IMR-90 (cell line): Measurements from ENCODE around the gene PCSK6. TPM values are rescaled to one million over a fixed set of nuclear protein-coding genes. Genes with fewer than 3 reads are reported as not detected.

ENCODE experiments used
- ATAC-seq: fragments of 200-7000 bp; cut with Tn5 transposase; 2 replicates; pipeline ENCODE4 v1.9.1; 2020; ENCODE audit warnings: low read depth, mild to moderate bottlenecking, moderate library complexity
- BruUV-seq: library from RNA; stranded (reverse); fragments of 400-500 nt; replicated peaks from 2 replicates; lab custom pipeline; 2021; lab: Mats Ljungman, UMichigan
- CTCF ChIA-PET: fragments of 300-600 bp; formaldehyde crosslinking; extraction: SDS; loops from one replicate; lab custom pipeline; 2021; ENCODE audit warnings: antibody characterized with exemption; lab: Yijun Ruan, JAX
- POLR2A ChIA-PET: fragments of 300-600 bp; sonication (Branson Sonifier 250); formaldehyde crosslinking; loops from one replicate; lab custom pipeline; 2022; ENCODE audit warnings: antibody characterized with exemption; ENCODE audit not compliant: unreplicated experiment; lab: Charles Lee
- DNase-seq: peaks from one replicate; pipeline ENCODE4 v3.0.0; 2013
- H2AFZ ChIP-seq: replicated peaks from 2 replicates; pipeline ENCODE3; 2013; ENCODE audit warnings: low read length, mild to moderate bottlenecking; ENCODE audit not compliant: poor library complexity
- H2AK5ac ChIP-seq: 2 replicates; pipeline ENCODE4 v1.6.1; 2013; ENCODE audit warnings: low read depth, low read length, inconsistent platforms
- H2AK9ac ChIP-seq: replicated peaks from 2 replicates; pipeline ENCODE3; 2013; ENCODE audit warnings: mild to moderate bottlenecking, low read depth, low read length, moderate library complexity; ENCODE audit not compliant: poor library complexity
- H2BK120ac ChIP-seq: 2 replicates; pipeline ENCODE4 v1.6.1; 2013; ENCODE audit warnings: low read depth, low read length, inconsistent platforms
- H2BK15ac ChIP-seq: 3 replicates; pipeline ENCODE4 v1.6.1; 2013; ENCODE audit warnings: low read depth, low read length, inconsistent platforms
- H2BK20ac ChIP-seq: 2 replicates; pipeline ENCODE4 v1.6.1; 2013; ENCODE audit warnings: low read depth, mild to moderate bottlenecking, inconsistent platforms, low read length, moderate library complexity
- H2BK5ac ChIP-seq: 2 replicates; pipeline ENCODE4 v1.6.1; 2013; ENCODE audit warnings: mild to moderate bottlenecking, low read depth, low read length, inconsistent platforms; ENCODE audit not compliant: poor library complexity, severe bottlenecking
- H3K14ac ChIP-seq: replicated peaks from 2 replicates; pipeline ENCODE4 v1.6.1; 2013; ENCODE audit warnings: low read depth, low read length, inconsistent platforms
- H3K18ac ChIP-seq: 2 replicates; pipeline ENCODE4 v1.6.1; 2013; ENCODE audit warnings: low read depth, low read length, control low read depth
- H3K23ac ChIP-seq: 2 replicates; pipeline ENCODE4 v1.6.1; 2013; ENCODE audit warnings: low read depth, low read length, inconsistent platforms
- H3K27ac ChIP-seq: 2 replicates; pipeline ENCODE4 v1.5.1; 2013; ENCODE audit warnings: mild to moderate bottlenecking, control low read depth, low read length; ENCODE audit not compliant: insufficient read depth
- H3K27me3 ChIP-seq: 2 replicates; pipeline ENCODE4 v1.6.1; 2013; ENCODE audit warnings: low read length; ENCODE audit not compliant: control insufficient read depth, insufficient read depth
- H3K36me3 ChIP-seq: 2 replicates; pipeline ENCODE4 v1.6.1; 2013; ENCODE audit warnings: low read length, mixed read lengths; ENCODE audit not compliant: control insufficient read depth, insufficient read depth
- H3K4ac ChIP-seq: 2 replicates; pipeline ENCODE4 v1.6.1; 2013; ENCODE audit warnings: low read depth, low read length, inconsistent platforms
- H3K4me1 ChIP-seq: 2 replicates; pipeline ENCODE4 v1.6.1; 2013; ENCODE audit warnings: low read length, mixed read lengths; ENCODE audit not compliant: control insufficient read depth, insufficient read depth
- H3K4me2 ChIP-seq: 2 replicates; pipeline ENCODE4 v1.6.1; 2013; ENCODE audit warnings: low read depth, mild to moderate bottlenecking, control low read depth, low read length, moderate library complexity
- H3K4me3 ChIP-seq: 2 replicates; pipeline ENCODE4 v1.5.1; 2013; ENCODE audit warnings: low read depth, mild to moderate bottlenecking, control low read depth, low read length, moderate library complexity; ENCODE audit not compliant: insufficient read depth
- H3K56ac ChIP-seq: 2 replicates; pipeline ENCODE4 v1.6.1; 2013; ENCODE audit warnings: low read length, inconsistent platforms; ENCODE audit not compliant: insufficient read depth; ENCODE audit errors: extremely low read depth
- H3K79me1 ChIP-seq, 2 experiments: 2 replicates each; pipeline ENCODE4 v1.6.1; 2013; ENCODE audit warnings: low read length in 2 of 2, inconsistent platforms in 1 of 2, low read depth in 1 of 2
- H3K9ac ChIP-seq: 2 replicates; pipeline ENCODE4 v1.6.1; 2013; ENCODE audit warnings: low read depth, low read length, control low read depth
- H3K9me1 ChIP-seq: 2 replicates; pipeline ENCODE4 v1.6.1; 2013; ENCODE audit warnings: low read length, inconsistent platforms; ENCODE audit not compliant: insufficient read depth
- H3K9me3 ChIP-seq: 2 replicates; pipeline ENCODE4 v1.6.1; 2013; ENCODE audit warnings: low read length; ENCODE audit not compliant: control insufficient read depth, insufficient read depth
- H4K20me1 ChIP-seq: 2 replicates; pipeline ENCODE4 v1.6.1; 2013; ENCODE audit warnings: low read length, inconsistent platforms; ENCODE audit not compliant: insufficient read depth
- H4K5ac ChIP-seq: 2 replicates; pipeline ENCODE4 v1.6.1; 2013; ENCODE audit warnings: mild to moderate bottlenecking, low read depth, low read length, control low read depth
- H4K8ac ChIP-seq, 2 experiments: 2 replicates each; pipeline ENCODE4 v1.6.1; 2013; ENCODE audit warnings: low read depth in 2 of 2, low read length in 2 of 2, control low read depth in 1 of 2, inconsistent platforms in 1 of 2
- H4K91ac ChIP-seq: 2 replicates; pipeline ENCODE4 v1.6.1; 2013; ENCODE audit warnings: low read depth, low read length, inconsistent platforms; ENCODE audit not compliant: insufficient read depth
- BHLHE40 ChIP-seq: fragments of 150-350 bp; IDR thresholded peaks from 2 replicates; pipeline ENCODE4 v1.6.1; 2016; ENCODE audit warnings: mild to moderate bottlenecking, low read depth, low read length
- CEBPB ChIP-seq: IDR thresholded peaks from 2 replicates; pipeline ENCODE4 v1.6.1; 2012; ENCODE audit warnings: low read depth, low read length, improper control_type of control experiment
- CHD1 ChIP-seq: IDR thresholded peaks from 2 replicates; pipeline ENCODE4 v1.6.1; 2012; ENCODE audit warnings: low read depth, low read length, improper control_type of control experiment
- FOS ChIP-seq: fragments of 150-350 bp; IDR thresholded peaks from 2 replicates; pipeline ENCODE4 v1.6.1; 2016; ENCODE audit warnings: low read depth, low read length
- MAFK ChIP-seq: IDR thresholded peaks from 2 replicates; pipeline ENCODE4 v1.6.1; 2012; ENCODE audit warnings: low read depth, low read length, improper control_type of control experiment
- MAZ ChIP-seq: IDR thresholded peaks from 2 replicates; pipeline ENCODE4 v1.6.1; 2012; ENCODE audit warnings: low read depth, mild to moderate bottlenecking, low read length, improper control_type of control experiment, moderate library complexity, borderline replicate concordance
- MXI1 ChIP-seq: IDR thresholded peaks from 2 replicates; pipeline ENCODE4 v1.6.1; 2012; ENCODE audit warnings: low read depth, mild to moderate bottlenecking, low read length, moderate library complexity, borderline replicate concordance
- NFE2L2 ChIP-seq: fragments of 150-350 bp; IDR thresholded peaks from 2 replicates; pipeline ENCODE4 v1.6.1; 2016; ENCODE audit warnings: low read depth, mild to moderate bottlenecking, low read length
- POLR2A ChIP-seq: IDR thresholded peaks from 2 replicates; pipeline ENCODE4 v1.6.1; 2012; ENCODE audit warnings: mild to moderate bottlenecking, low read depth, low read length
- RAD21 ChIP-seq: IDR thresholded peaks from 2 replicates; pipeline ENCODE4 v1.6.1; 2012; ENCODE audit warnings: low read length, improper control_type of control experiment
- RCOR1 ChIP-seq: IDR thresholded peaks from 2 replicates; pipeline ENCODE4 v1.6.1; 2012; ENCODE audit warnings: mild to moderate bottlenecking, low read length, improper control_type of control experiment; ENCODE audit not compliant: insufficient replicate concordance
- RFX5 ChIP-seq: IDR thresholded peaks from 2 replicates; pipeline ENCODE4 v1.8.0; 2012; ENCODE audit warnings: low read depth, mild to moderate bottlenecking, low read length, moderate library complexity
- SMC3 ChIP-seq: fragments of 150-350 bp; IDR thresholded peaks from 2 replicates; pipeline ENCODE4 v1.6.1; 2016; ENCODE audit warnings: low read depth, mild to moderate bottlenecking, antibody characterized with exemption, low read length, moderate library complexity
- WGBS, 2 experiments: methylation state at CpG; one replicate each; pipeline versions ENCODE4 v1.1.5 to v1.1.7; 2013; ENCODE audit warnings: missing lambda C conversion rate in 2 of 2; ENCODE audit not compliant: insufficient read length in 1 of 2; ENCODE audit errors: extremely low coverage in 2 of 2; 5-methylcytosine and 5-hydroxymethylcytosine counted together
- dilution Hi-C: fragments of 300-500 bp; cut with HindIII; formaldehyde crosslinking; loops from one replicate; pipeline ENCODE4 v1.14.3; 2018; ENCODE audit warnings: low sequenced_read_pairs; ENCODE audit not compliant: unreplicated experiment
- in situ Hi-C: fragments of 300-500 bp; cut with MboI; formaldehyde crosslinking; loops from 3 replicates; pipeline ENCODE4 v1.14.3; 2019; ENCODE audit warnings: low sequenced_read_pairs, inconsistent platforms, mixed read lengths
- intact Hi-C: fragments of 100-400 bp; cut with micrococcal nuclease; formaldehyde crosslinking; loops from 2 replicates; pipeline ENCODE4 v1.10.0; 2022
- polyA plus RNA-seq, 3 experiments: library from polyadenylated mRNA; depleted of rRNA; stranded (reverse); fragments of >200 nt; gene quantifications; 2 replicates each; pipeline ENCODE4 v1.2.3, GENCODE V29; 2012; ENCODE audit warnings: low replicate concordance in 1 of 3
- total RNA-seq: library from RNA; depleted of rRNA; stranded (reverse); fragments of >200 nt; gene quantifications from 2 replicates; pipeline ENCODE4 v1.2.3, GENCODE V29; 2012
- TF ChIP-seq, protein P1 (sequence below): fragments of 150-350 bp; IDR thresholded peaks from 2 replicates; pipeline ENCODE4 v1.6.1; 2017; ENCODE audit warnings: mild to moderate bottlenecking, antibody characterized with exemption, low read length, low read depth
- TF ChIP-seq, protein P2 (sequence below): fragments of 150-350 bp; IDR thresholded peaks from 2 replicates; pipeline ENCODE4 v1.6.1; 2016; ENCODE audit warnings: low read depth, mild to moderate bottlenecking, low read length, moderate library complexity, borderline replicate concordance

Gene PCSK6
- total and polyA plus RNA-seq, 2 of the 4 experiments (the other 2 are of a cell fraction) = not detected

DNA sequence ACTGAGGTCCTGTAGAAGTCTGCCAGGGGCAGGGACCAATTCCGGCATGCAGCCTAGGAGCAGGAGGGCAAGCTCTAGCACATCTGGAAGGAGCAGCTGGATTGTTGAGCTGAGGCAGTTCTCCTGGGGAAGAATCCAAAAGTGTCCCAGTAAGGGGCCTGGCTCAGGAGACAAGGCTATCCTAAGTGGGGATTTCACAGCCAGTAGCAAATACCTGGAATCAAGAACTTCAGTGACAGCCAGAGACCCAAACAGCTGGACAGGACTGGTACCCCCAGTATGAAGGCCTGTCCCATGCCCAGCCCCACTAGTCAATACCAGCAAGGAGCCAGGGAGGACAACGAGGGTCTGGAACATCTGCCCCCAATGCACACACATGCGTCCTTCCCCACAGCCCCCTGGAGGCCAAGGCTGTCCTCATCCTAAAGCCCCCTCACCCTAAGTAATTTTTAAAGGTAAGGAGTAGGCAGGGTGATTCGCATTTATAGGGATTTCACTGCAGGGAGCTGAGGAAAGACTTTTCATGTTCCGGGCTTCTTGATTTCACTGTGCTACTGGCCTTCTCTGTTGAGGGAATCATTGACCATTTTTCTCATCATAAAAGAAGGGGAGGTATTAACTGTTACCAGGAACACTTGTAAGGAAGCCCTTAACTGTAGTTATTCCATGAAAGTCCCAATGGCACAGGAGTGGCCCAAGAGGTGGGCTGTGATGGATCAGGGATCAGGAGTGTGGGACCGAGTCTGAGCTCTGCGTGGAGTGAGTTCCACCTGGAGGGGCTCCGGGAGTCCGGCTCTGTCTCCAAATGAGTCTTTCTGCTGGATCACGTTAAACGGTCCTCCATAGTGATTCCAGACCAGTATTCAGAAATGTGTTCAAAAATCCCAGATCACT is 235.1 kb downstream of the PCSK6 start:
- in situ Hi-C loops (loop anchor here (5.0 to 25.0 kb wide), 4 partner anchors 162 to 542 kb away; partner anchors contain the start of gene LRRK1), intact Hi-C loops (loop anchor here (5.0 kb wide), 2 partner anchors 337 to 627 kb away; partner anchors contain the start of gene LRRK1), dilution Hi-C loops (no loop called here)
- CTCF ChIA-PET = interaction anchor here (0.9 kb wide), 1 partner anchor 239 kb away, joined by 3 read pairs; no protein-coding TSS in a partner anchor
- peaks cover 13% of the 10 kb centered on the region for H3K4me1 ChIP-seq
- no peak overlapping the region for H2BK15ac ChIP-seq
- no peaks in the 10 kb centered on the region for H3K9me3 ChIP-seq
- no peak overlapping the region; the same call in 1 of the 2 replicates for H3K4ac ChIP-seq
- no peak for DNase-seq
- peak overlapping the region; percentile 45; the same call in 1 of the 2 replicates for H3K23ac ChIP-seq
- H3K4me2 ChIP-seq = no peak overlapping the region
- no peak overlapping the region for H2AK9ac ChIP-seq
- H4K5ac ChIP-seq = peak overlapping the region; percentile 4; the same call in 1 of the 2 replicates
- no peak overlapping the region for H3K4me3 ChIP-seq
- H2AK5ac ChIP-seq = peak overlapping the region; percentile 28; the same call in 1 of the 2 replicates
- no peak overlapping the region for H3K18ac ChIP-seq
- no peak overlapping the region for H4K91ac ChIP-seq
- peaks cover 2% of the 10 kb centered on the region; the same call in 1 of the 2 replicates for H3K36me3 ChIP-seq
- H2BK5ac ChIP-seq = no peak overlapping the region
- no peak overlapping the region for H3K9ac ChIP-seq
- H4K8ac ChIP-seq = no peak overlapping the region
- H3K79me1 ChIP-seq = peaks cover 0 to 20% of the 10 kb centered on the region in 2 experiments; a peak in 2 of 4 replicates
- no TSS peak for BruUV-seq
- peaks cover 15% of the 10 kb centered on the region for H4K20me1 ChIP-seq
- POLR2A ChIA-PET = no interaction called here
- H3K9me1 ChIP-seq = no peaks in the 10 kb centered on the region
- no peak overlapping the region for H2BK120ac ChIP-seq
- no peak overlapping the region for H3K56ac ChIP-seq
- H3K14ac ChIP-seq = no peak overlapping the region
- 47% methylated on average over 3 of the region's 11 CpGs; no CpG with 5 or more reads in 1 of the 2 experiments for WGBS, 2 experiments
- H3K27ac ChIP-seq = no peak overlapping the region
- no peak overlapping the region for H2AFZ ChIP-seq
- no peak overlapping the region for H2BK20ac ChIP-seq
- no peaks in the 10 kb centered on the region for H3K27me3 ChIP-seq
- no peak for ATAC-seq
- TF ChIP-seq NFE2L2 (no peak), MXI1 (no peak), MAZ (no peak), CEBPB (no peak), MAFK (no peak), CHD1 (no peak), POLR2A (no peak), SMC3 (no peak), RAD21 (no peak), BHLHE40 (no peak), FOS (no peak), RCOR1 (no peak), RFX5 (no peak)
- TF ChIP-seq, protein P1, sequence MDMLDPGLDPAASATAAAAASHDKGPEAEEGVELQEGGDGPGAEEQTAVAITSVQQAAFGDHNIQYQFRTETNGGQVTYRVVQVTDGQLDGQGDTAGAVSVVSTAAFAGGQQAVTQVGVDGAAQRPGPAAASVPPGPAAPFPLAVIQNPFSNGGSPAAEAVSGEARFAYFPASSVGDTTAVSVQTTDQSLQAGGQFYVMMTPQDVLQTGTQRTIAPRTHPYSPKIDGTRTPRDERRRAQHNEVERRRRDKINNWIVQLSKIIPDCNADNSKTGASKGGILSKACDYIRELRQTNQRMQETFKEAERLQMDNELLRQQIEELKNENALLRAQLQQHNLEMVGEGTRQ = no peak
- TF ChIP-seq, protein P2, sequence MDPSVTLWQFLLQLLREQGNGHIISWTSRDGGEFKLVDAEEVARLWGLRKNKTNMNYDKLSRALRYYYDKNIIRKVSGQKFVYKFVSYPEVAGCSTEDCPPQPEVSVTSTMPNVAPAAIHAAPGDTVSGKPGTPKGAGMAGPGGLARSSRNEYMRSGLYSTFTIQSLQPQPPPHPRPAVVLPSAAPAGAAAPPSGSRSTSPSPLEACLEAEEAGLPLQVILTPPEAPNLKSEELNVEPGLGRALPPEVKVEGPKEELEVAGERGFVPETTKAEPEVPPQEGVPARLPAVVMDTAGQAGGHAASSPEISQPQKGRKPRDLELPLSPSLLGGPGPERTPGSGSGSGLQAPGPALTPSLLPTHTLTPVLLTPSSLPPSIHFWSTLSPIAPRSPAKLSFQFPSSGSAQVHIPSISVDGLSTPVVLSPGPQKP = no peak
